ENCODE data around the gene RALGAPA2.
A peak's percentile ranks its signal among the peaks of the same experiment; 100 is the strongest.

RALGAPA2 gene

DNA sequence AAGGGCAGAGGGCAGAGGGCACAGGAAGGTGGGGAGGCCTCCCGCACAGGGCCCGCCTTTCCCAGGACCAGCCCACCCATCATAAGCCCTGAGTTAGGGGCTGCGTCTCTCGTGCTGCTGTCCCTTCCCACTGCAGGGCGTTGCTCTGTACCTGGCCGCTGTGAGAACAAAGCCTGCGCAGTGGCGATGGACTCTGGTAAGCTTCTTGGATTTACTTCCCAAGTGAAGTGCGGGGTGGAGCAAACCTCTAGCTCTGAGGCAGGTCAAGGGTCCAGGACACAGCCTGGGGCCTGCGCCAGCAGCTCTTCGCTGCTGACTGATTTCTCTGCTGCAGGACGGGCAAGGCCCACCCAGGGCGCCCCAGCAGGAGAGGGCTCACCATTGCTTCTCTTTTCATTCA is 320.7 kb downstream of the RALGAPA2 start:
- no peak for DNase-seq

DNA sequence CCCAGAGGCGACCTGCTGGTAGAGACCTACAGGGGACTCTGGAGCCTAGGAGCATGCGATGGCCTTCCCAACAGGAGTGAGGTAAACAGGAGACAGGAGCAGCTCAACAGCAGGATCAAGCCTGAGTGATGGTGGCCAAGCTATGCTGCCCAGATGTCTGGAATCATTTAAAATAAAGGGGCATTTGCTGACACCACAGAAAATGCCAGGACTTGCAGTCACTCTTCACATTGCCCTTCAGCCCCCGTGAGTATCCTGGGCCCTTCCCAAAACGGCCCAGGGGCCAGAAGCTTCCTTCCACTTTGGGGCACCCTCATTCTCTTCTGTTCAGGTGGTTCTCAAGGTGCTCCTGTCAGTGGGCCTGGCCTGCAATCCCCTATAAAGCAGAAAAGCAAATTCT is 321.3 kb downstream of the RALGAPA2 start:
- DNase-seq, result no peak

DNA sequence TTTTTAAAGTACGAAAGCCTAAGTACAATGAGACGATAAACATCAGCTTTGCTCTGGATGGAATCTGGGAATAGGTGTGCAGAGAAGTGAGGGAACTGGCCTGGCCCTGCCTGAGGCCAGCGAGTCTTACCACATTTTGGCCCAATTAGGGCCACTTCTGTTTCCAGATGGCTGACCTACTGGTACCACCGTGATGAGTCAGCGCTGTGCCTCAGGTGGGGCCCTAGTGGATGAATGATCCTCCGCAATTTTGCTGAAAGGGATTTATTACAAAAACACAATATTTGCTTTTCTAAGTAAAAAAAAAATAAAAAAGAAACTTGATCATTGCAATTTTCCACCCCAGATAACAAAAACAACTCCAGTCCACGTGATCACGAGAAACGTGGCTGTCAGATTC is 322.1 kb downstream of the RALGAPA2 start:
- DNase-seq, result no peak

DNA sequence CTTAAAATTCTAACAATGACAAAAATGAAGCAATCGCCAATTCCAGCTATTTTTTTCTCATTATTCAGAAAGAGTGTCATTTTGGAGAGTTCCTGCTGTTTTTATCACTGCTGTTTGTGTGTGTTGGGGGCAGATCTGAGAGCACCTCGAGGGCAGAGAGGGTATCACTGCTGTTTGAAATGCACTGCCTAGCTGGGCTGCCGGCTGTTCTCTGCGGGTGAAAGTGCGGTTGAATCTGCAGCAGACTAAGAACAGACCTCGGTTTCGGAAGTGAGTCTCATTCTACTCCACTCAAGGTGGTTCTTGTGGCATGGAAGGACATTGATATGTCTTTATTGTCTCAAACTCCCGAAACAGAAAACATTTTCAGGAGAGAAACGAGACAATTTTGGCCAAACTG is 326.3 kb downstream of the RALGAPA2 start:
- no peak for DNase-seq

DNA sequence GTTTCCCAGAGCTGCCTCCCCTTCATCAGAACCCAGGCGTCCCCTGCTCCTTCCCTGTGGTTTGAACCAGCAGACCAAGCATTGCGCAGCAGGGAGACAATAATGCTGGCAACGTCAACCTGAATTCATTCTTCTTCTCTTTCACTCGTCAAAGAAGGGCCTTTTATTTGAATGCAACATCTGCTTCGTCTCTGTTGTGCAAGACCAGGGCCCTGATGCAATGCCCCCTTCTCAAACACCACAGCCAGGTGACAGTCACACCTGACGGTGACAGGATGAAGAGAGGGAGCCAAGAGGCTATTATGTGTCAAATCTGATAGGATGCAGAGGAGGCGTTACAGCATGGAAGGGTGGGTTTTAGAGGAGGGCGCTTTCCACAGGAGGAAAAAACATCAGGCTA is 336.6 kb downstream of the RALGAPA2 start:
- DNase-seq, result no peak

DNA sequence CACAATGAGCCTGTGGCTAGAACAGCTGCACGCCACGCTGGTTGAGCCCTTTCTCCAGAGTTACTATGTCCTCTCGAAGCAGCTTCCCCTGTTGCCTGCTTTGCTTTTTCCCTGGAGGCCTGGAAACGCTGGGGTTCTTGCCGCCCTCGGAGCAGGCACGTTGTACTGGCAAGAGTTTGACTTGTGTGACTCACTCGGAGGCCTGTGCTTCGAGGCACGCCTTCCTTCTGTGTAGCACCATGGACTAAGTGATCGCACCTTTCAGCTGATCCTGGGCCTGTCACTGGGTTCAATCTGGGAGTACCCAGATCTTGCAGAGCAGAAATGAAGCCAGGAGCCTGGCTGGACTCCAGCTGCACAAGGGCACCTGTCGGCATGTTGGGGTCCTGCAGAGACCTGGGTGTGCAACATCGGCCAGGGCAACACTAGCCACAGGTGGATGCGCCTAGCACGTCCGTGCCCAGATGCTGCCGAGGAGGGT is 339.3 kb downstream of the RALGAPA2 start:
- DNase-seq, result no peak

DNA sequence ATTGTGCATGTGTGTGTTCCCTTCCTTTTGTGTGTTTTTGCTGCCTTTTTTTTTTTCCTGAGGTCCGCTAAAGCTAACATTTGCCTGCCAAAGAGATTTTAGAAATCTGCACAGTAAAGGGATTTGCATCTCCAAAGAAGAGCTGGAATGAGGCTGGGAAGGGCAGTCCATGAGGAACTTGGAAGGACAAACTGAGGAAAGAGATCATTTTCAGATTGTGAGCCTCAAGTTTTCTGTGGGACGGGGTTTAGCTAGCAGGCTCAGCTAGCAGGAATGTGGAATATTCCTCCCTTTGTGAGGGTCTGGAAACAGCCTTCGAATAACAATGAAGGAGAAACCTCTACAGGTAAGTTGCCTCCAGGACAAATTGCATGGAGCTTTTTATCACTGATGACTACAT is 340.8 kb downstream of the RALGAPA2 start:
- DNase-seq, result no peak

DNA sequence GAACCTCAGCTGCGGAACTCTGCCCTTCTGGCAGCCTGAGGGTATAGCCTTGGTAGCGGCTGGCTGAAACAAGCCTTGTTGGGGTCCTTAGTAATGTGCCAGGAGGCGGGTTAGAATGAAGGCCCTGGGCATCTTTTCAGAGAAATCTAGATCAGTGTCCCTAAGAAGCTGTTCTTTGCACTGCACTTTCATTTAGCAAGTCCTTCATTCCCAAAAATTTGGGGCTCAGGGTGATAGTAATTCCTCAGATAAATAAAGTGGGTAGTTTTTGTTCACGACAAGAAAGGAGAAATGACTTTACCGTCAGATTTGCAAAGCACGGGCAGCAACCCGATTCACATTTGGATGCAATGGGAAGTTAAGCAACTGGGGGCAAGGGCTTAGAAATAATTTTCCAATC is 341.4 kb downstream of the RALGAPA2 start:
- DNase-seq, result no peak

DNA sequence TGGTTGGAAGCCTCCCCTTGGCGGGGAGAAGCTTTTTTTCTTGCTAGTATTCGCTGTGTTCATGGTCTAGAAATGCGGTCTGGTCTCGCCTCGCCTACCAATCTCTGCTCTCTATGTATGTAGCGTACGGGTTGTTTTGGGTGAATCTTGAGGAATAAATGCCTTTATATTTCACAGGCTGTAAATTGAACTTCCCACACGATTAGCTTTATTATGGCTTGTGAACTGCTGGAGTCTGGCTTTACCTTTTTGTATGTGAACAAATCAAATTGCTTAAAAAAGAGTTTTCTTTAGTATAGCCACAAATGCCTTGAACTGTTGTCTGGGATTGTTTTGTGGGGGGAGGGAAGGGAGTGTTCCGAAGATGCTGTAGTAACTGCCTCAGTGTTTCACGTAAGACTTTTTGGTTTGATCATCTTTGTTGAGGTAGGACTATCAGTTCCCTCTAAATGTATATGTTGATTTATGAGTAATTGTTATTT is 342.3 kb downstream of the RALGAPA2 start:
- no peak for DNase-seq

DNA sequence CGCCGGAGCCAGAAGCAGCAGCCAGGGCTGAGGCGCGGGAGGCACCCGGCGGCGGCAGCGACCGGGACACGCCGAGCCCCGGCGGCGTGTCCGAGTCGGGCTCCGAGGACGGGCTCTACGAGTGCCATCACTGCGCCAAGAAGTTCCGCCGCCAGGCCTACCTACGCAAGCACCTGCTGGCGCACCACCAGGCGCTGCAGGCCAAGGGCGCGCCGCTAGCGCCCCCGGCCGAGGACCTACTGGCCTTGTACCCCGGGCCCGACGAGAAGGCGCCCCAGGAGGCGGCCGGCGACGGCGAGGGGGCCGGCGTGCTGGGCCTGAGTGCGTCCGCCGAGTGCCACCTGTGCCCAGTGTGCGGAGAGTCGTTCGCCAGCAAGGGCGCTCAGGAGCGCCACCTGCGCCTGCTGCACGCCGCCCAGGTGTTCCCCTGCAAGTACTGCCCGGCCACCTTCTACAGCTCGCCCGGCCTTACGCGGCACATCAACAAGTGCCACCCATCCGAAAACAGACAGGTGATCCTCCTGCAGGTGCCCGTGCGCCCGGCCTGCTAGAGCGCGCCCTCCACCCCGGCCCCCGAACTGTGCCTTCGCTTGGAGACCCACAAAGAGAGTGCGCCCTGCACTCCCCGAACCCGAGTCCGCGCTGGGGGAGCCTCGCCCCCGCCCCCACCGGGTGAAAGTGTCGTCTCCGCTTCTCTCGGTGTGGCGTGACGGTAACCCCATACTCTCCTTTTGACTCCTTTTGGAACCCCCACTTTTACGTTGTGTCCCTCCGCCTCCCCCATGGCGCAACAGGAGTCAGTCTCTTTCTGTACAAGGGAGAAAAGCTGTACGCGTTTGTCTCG is 343.0 kb downstream of the RALGAPA2 start:
- DNase-seq, result no peak

DNA sequence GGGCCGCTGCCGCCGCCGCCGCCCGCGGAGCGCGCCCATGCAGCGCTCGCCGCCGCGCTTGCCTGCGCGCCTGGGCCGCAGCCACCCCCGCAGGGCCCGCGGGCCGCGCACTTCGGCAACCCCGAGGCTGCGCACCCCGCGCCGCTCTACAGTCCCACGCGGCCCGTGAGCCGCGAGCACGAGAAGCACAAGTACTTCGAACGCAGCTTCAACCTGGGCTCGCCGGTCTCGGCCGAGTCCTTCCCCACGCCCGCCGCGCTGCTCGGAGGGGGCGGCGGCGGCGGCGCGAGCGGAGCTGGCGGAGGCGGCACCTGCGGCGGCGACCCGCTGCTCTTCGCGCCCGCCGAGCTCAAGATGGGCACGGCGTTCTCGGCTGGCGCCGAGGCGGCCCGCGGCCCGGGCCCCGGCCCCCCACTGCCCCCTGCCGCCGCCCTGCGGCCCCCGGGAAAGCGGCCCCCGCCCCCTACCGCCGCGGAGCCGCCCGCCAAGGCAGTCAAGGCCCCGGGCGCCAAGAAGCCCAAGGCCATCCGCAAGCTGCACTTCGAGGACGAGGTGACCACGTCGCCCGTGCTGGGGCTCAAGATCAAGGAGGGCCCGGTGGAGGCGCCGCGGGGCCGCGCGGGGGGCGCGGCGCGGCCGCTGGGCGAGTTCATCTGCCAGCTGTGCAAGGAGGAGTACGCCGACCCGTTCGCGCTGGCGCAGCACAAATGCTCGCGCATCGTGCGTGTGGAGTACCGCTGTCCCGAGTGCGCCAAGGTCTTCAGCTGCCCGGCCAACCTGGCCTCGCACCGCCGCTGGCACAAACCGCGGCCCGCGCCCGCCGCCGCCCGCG is 343.8 kb downstream of the RALGAPA2 start:
- no peak for DNase-seq

DNA sequence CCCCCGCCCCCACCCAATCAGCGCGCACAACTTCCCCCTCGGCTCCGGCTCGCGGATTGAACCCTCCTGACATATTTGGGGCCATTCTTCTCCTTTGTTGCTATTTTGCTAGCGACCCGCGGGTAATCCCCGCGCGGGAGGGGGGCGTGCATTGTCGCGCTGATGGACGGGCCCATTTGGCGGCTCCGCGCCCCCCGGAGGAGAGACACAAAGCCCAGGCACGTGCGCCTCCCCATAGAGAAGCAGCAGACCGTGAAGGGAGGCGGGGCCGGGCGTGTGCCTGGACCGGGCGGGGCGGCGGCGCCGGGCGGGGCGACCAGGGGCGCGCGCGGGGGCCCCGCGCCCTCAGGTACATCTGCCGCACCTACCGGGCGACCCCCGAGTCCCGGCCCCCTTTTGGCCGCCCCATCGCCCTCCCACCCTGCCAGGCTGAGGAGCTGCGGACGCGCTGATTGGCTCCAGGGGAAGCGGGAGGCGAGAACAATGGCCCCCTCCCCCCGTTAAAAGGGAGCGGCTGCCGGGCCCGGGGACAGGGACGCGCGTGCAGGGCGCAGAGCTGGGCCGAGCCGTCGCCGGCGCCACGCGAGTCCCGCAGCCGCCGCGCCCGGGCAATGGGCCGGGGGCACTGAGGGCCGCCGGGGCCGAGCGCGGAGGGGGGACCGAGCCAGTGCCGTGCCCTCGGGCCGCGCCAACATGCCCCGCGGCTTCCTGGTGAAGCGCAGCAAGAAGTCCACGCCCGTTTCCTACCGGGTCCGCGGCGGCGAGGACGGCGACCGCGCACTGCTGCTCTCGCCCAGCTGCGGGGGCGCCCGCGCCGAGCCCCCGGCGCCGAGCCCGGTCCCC is 344.6 kb downstream of the RALGAPA2 start, which contains the start of gene INSM1:
INSM1 (plus strand) TSS at position 530 of the 843 bp plus-strand sequence; CDS start at position 694, 164 bp downstream.
- peak; percentile 93 for DNase-seq

DNA sequence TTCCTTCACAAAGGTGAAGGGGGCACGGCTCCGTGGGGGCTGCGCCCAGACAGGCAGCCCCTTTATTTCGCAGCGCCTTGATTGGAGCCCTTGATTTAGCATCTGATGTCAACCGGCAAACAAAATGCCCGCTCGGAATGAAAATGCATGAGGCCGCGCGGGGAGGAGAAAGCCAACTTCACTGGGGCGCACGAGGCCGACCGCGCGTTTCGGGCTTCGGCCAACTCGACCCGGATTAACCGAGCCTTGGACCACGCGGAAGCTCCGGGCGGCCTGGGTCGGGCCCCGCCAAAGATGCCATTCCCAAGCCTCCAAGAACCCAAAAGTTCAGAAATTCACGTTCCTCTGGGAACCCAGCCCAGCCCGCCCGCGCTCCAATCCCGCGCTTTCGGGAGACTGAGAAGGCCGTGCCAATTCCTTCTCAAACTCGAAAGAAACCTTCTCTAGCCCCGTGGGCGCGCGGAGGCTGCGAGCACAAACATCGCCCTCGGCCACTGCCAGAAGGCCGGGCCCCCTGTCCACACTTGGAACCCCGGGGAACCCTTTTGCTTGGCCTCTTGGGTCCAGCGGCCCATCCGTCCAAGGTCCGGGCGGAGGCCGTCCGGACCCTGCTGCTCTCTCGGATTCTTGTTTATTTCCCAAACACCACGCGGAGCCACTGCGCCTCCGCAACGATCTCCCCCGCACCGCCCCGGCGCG is 345.4 kb downstream of the RALGAPA2 start:
- no peak for DNase-seq

DNA sequence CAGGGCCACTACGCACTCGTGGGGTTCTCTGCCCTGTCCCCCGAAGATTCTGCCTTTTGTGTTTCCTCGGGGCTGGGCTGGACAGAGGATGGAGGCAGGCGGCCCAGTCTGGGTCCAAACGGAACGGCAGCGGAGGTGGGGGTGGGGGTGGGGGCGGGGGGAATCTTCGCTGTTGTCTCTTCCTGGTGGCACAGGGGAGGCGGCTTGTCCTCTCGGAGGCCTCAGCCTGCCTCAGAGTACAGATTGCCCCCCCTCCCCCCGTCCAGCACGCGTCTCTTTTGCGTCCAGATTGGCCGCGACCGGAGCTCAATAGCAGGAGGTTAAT is 345.9 kb downstream of the RALGAPA2 start:
- no peak for DNase-seq

DNA sequence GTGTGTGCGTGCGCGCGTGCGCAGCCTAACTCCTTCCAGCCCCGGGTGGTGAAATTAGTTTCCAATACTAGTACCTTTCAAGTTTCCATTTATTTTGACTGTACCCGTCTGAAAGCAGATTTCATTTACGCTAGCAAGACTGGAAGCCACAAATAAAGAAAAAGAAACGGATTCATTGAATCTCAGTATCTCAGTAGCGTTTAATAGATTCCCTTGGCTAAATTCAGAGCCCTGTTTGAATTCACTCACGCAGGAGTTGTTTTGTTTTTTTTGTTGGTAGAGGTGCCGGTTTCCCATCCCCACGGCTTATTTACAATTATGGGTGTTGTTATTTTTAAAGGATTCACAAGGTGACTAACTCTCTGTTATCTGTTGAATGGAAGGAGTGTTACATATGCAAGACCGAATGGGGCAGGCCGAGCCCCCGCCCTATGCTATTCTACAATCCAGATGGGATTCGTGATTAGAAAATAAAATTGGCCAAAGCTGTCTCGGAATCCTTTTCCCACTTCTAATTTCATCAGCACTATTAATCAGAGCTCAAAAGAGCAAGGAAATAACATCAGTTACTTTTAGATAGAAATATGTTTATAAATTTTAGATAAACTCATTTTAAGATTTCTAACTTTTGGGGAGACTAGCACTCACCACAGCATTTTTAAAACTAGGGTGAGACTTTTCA is 346.8 kb downstream of the RALGAPA2 start:
- no peak for DNase-seq

DNA sequence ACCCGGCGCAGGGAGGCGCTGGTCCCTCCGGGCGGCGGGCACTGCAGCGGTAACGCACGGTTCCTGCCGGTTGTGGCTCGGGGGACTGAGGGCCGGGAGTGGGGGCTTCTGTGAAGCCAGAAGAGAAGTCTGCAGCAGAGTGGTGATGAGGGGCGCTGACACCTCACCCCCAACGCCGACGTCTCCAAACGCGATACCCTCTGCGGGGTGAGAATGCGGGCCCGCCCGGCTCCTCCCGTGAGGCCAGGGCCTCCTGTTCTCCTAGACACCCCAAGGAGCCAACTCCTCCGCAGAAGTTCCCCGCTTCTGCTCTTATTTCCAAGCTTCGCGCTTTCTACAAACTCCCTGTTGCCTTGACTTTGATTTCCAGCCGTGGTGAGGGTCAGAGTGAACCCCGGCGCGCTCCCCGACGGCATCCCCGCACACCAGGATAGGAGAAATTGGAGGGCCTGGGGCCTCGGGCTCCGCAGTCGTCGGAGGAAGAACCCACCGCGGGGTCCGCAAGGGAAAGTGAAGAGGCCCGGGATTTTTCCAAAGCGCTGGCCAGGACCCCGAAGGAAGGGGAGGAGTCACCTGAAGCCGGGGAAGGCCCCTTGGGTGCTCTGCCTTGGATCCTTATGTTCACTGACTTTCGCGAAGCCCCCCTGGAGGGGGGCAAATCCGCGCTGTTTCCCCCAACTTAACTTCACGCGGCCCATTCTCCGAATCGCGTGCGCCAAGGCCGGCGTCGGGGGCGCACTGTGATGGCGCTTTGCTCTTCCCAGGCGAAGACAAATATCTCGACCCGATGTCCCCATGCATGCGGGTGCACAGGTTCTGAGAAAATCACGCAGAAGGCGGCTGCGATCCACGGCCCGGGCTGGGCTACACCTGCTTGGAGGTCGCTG is 347.6 kb downstream of the RALGAPA2 start:
- no peak for DNase-seq

DNA sequence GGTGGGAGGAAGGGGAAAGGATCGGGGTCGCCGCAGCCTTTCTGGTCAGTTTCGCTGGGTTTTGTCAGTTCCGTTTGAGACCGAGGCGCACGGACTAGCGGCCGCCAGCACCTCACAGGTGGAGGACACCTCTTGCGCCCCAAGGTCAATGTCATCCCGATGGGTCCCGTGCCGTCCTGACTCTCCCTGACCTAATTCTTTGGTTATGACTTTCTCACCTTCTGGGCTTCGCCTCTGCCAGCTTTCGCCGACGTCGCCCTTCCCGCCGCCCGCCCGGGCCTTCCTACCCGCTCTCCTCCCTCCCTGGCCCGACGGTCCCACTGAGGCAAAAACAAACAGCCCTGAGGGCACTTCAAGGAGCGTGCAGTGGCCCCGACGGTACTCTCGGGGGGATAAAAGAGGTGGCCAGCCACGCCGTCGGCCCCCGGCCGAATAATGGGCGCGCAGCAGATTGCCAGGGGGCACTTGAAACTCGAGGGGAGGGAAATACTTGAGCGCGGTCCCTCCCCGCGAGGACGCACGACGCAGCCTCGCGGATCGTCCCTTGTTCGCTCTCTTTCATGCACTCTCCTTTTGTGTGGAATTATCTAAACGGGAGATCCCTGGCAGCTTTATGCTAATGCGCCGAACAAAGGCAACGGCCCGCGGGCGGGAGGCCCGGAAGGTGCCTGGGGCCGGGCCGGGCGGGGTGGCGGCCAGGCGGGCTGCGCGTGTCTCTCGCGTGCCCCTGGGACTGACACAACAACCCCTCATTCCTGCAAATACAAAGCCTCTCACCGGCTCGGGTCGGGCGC is 348.4 kb downstream of the RALGAPA2 start:
- peak; percentile 52 for DNase-seq

DNA sequence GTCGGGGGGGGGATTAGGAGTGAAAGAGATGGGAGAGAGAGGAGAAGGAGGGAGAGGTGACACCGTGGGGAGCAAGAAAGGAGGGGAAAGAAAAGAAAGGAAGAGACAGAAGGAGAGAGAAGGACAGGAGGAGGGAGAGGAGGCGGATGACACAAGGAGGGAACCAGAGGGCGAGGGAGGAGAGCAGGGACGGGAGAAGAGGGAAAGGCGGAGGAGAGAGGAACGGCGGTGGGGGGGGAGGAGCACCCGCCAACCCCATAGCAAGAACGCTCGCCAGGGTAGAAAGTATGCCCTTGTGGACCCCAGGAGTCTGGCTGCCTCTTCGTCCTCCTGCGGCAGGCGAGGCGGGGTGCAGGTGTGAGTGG is 349.0 kb downstream of the RALGAPA2 start:
- no peak for DNase-seq

DNA sequence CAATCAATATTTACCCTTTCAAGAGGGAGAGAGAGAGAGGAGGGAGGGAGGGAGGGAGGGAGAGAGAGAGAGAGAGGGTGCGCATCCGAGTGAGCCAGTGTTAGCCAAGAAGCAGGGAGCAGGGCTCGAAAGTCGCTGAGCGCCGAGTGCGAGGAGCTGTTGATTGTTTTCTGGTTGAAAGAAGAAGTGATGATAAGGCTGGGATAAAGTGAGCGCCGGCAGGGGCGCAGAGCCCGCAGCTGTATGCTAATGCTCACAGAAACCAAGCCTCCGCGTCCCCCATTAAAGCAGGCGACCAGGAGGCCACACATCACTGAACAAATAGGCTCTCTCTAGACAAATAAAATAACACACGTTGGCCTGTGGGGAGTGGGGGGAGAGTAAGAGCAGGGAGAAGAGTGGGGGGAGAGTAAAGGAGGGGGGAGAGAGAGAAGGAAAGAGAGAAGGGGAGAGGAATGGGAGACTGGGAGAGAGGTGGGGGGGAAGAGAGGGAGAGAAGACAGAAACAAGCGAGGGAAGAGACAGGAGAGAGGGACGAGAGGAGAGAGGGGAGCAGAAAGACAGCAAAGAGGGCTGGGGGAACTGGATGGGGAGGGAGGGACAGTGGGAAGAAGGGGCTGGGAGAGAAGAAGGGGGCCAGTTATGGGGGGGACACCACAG is 349.5 kb downstream of the RALGAPA2 start:
- peak; percentile 85 for DNase-seq

All from NCI-H1436 treated with DMSO at 0.1 percent for 48 hours (cell line).